PC-3 (cell line): ENCODE measurements around the gene POLA2.

Experiments
- CTCF ChIP-seq: fragments of 300-600 bp; sonication (generic); conservative IDR thresholded peaks from 2 replicates; pipeline ENCODE4 v1.5.1; 2017; ENCODE audit warnings: antibody characterized with exemption, low read depth, mild to moderate bottlenecking, low read length
- EZH2 ChIP-seq: fragments of 300-600 bp; sonication (generic); IDR thresholded peaks from one replicate; pipeline ENCODE4 v1.6.1; 2017; ENCODE audit warnings: antibody characterized with exemption, mild to moderate bottlenecking, low read length; ENCODE audit not compliant: unreplicated experiment

DNA sequence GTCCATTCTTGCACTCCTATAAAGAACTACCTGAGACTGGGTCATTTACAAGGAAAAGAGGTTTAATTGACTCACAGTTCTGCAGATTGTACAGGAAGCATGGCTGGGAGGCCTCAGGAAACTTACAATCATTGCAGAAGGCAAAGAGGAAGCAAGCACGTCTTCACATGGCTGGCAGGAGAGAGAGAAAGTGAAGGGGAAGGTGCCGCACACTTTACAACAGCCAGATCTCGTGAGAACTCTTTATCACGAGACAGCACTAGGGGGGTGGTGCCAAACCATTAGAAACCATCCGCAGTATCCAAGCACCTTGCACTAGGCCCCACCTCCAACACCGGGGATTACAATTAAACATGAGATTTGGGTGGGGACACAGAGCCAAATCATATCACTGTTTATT, 19.4 kb upstream of the POLA2 start:
- TF ChIP-seq CTCF (no peak), EZH2 (no peak)
